ENCODE data around the gene TPST2. TPM values are rescaled to one million over a fixed set of nuclear protein-coding genes. Genes with fewer than 3 reads are reported as not detected.

Gene TPST2
- total and polyA plus RNA-seq, 9 of the 15 experiments (the other 6 are each of a cell fraction or from before 2014, with no cell fraction given) = 14.2 to 123 (median 60.1) TPM

DNA sequence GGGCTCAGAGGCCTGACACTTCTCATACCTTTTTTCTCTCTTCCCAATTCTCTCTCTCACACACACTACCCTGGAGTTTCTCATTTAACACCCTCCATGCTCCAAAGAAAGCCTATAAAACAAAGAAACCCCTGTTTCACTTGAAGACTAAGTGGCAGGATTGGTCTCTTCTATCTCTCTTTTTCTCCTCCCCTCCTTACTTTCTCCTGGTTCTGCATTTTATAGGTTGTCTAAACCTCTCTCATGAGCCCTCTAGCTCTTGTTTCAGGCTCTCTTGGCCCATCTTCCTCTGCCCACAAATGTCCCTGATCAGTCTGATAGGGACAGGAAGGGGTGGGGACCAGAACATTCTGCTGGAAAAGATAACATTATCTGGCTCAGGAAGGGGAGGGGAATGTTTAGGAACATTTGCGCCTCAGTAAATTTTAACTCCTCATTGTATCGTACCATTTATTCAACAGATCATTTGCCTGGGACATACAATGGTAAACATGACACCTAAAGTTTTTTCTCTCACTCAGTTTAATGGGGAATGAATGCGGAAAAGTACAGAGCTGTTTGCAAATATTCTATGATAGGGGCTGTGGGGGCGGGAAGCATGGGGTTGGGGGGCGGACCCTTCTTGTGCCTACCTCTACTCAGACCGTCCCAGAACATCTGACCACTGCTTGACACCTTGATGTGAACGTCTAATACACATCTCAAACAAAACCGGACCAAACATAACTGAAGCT, 42.7 kb upstream of the TPST2 start (continued):
- no peak for TF ChIP-seq MGA (IDR thresholded peaks at IDR 0.05)
- peak; percentile 23; the same call in 1 of the 2 replicates for TF ChIP-seq REST (IDR thresholded peaks at IDR 0.05; ENCODE audit: borderline replicate concordance)
- TF ChIP-seq REST (CRISPR knock-in tag; IDR thresholded peaks at IDR 0.05; ENCODE audit: low read depth) = no peak
